Prostate gland (tissue), 2 donors: Measurements from ENCODE around the gene KCNN3. TPM values are rescaled to one million over a fixed set of nuclear protein-coding genes. Genes with fewer than 3 reads are reported as not detected.

Experiments
- DNase-seq: peaks from one replicate; pipeline ENCODE4 v3.0.0-alpha.2; 2019; ENCODE audit warnings: low spot score
- H3K27ac ChIP-seq, 2 donors: fragments of 200-600 bp; sonication (generic); 2 replicates each; pipeline ENCODE4 v1.5.1; 2017 to 2019
- H3K27me3 ChIP-seq: fragments of 200-600 bp; sonication (generic); replicated peaks from 2 replicates; pipeline ENCODE4 v1.5.1; 2019; ENCODE audit not compliant: insufficient read depth
- H3K36me3 ChIP-seq, 2 donors: fragments of 200-600 bp; sonication (generic); 1 replicate in 1 of 2; 2 replicates in 1 of 2; pipeline versions ENCODE4 v1.5.1 to v1.8.1; 2017 to 2019
- H3K4me1 ChIP-seq: fragments of 200-600 bp; sonication (generic); replicated peaks from 2 replicates; pipeline ENCODE4 v1.5.1; 2019
- H3K4me3 ChIP-seq, 2 donors: fragments of 200-600 bp; sonication (generic); 2 replicates each; pipeline ENCODE4 v1.5.1; 2017 to 2019
- H3K9me3 ChIP-seq: fragments of 200-600 bp; sonication (generic); 2 replicates; pipeline ENCODE4 v1.5.1; 2017
- POLR2A ChIP-seq: fragments of 450-650 bp; IDR thresholded peaks from one replicate; pipeline ENCODE4 v1.6.1; 2016; ENCODE audit warnings: antibody characterized with exemption, mild to moderate bottlenecking
- POLR2AphosphoS5 ChIP-seq: sonication (generic); formaldehyde crosslinking; IDR thresholded peaks from one replicate; pipeline ENCODE4 v1.6.1; 2017; ENCODE audit warnings: antibody characterized with exemption
- WGBS: methylation state at CpG from one replicate; pipeline ENCODE4 v1.1.5; 2018; 5-methylcytosine and 5-hydroxymethylcytosine counted together
- intact Hi-C: fragments of 100-400 bp; cut with DNase I; formaldehyde crosslinking; loops from one replicate; pipeline ENCODE4 v1.14.2; 2022
- total RNA-seq, 2 donors: library from RNA; depleted of rRNA; stranded (reverse); fragments of >200 nt; gene quantifications; one replicate each; pipeline ENCODE4 v1.1.0, GENCODE V29; 2016
- TF ChIP-seq, protein P1 (sequence below), 4 experiments: fragments of 200-600 bp in 2 of 4; fragments of 450-650 bp in 2 of 4; sonication (generic) in 2 of 4; IDR thresholded peaks; 1 replicate in 3 of 4; 2 replicates in 1 of 4; pipeline ENCODE4 v1.5.1; 2016 to 2019; ENCODE audit warnings: antibody characterized with exemption in 4 of 4, mild to moderate bottlenecking in 2 of 4, moderate library complexity in 2 of 4

KCNN3 gene
- total RNA-seq, 2 donors from 2014 or later = 1.2 to 3.0 TPM

DNA sequence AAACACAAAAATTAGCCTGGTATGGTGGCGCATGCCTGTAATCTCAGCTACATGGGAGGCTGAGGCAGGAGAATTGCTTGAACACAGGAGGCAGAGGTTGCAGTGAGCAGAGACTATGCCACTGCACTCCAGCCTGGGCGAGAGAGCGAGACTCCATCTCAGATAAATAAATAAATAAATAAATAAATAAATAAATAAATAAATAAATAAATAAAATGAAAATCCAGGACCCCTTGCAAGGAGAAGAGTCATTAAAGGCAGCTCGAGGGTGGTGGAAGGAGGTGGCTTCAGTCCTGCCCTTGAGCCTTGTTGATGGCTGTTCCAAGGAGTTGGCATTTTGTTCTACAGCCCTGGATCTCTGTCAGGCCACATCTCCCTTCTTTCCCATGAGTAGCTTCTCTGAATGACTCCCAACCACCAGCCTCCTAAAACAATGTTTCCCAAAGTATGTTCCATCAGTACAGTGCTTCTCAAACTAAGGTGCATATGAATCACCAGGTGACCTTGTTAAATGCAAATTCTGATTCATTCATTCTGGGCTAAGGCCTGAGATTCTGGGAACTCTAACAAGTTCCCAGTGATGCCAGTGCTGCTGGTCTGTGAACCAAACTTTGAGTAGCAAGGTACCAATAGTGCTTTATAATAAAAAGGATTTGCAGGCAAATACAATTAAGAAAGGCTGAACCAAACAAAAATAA is 99.0 kb downstream of the KCNN3 start:
- intact Hi-C loops = no loop called here
- no peaks in the 10 kb centered on the region for H3K4me1 ChIP-seq
- no peaks in the 10 kb centered on the region for H3K27me3 ChIP-seq
- TF ChIP-seq POLR2AphosphoS5 (no peak), POLR2A (no peak)
- TF ChIP-seq, protein P1, sequence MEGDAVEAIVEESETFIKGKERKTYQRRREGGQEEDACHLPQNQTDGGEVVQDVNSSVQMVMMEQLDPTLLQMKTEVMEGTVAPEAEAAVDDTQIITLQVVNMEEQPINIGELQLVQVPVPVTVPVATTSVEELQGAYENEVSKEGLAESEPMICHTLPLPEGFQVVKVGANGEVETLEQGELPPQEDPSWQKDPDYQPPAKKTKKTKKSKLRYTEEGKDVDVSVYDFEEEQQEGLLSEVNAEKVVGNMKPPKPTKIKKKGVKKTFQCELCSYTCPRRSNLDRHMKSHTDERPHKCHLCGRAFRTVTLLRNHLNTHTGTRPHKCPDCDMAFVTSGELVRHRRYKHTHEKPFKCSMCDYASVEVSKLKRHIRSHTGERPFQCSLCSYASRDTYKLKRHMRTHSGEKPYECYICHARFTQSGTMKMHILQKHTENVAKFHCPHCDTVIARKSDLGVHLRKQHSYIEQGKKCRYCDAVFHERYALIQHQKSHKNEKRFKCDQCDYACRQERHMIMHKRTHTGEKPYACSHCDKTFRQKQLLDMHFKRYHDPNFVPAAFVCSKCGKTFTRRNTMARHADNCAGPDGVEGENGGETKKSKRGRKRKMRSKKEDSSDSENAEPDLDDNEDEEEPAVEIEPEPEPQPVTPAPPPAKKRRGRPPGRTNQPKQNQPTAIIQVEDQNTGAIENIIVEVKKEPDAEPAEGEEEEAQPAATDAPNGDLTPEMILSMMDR (IDR thresholded peaks at IDR 0.05) = no peak
- no peaks in the 10 kb centered on the region for H3K36me3 ChIP-seq
- H3K27ac ChIP-seq = no peak overlapping the region
- 88% methylated on average over 4 of the region's 4 CpGs for WGBS
- no peak overlapping the region for H3K4me3 ChIP-seq
- no peak for DNase-seq
- H3K9me3 ChIP-seq = no peaks in the 10 kb centered on the region

DNA sequence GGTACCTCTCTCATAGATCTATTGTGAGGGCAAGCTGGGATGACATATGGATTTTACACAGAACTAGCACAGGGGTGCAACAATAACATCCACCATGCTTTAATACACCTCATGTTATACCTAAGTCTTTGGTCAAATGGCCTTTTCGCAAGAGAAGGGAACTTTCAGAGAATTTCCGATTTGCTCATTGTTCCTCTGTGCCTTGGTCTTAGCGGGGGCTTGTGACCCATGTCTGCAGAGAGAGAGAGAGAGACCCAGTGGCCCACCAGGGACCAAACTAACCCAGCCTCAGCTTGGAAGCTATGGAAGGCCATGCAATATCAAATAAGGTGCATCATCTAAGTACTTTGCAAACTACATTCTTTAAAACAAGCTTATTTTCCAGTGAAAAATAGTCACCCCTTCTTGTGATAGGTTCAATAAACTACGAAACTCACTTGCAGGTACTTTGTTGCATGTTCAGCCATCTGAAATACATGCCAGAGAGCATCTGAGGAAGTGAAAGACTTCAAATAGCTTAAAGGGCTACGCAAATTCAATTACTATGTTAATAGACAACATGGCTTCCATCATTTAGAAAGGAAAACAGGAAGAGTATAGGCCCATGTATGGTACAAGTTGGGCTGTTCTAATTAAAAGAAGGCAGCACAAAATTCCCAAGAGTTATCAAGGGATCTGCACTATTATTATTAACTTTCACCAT is 100.7 kb downstream of the KCNN3 start:
- H3K27me3 ChIP-seq = no peaks in the 10 kb centered on the region
- TF ChIP-seq POLR2AphosphoS5 (no peak), POLR2A (no peak)
- TF ChIP-seq, protein P1 (IDR thresholded peaks at IDR 0.05) = no peak
- H3K9me3 ChIP-seq = no peaks in the 10 kb centered on the region
- no peak overlapping the region for H3K27ac ChIP-seq
- H3K4me3 ChIP-seq = no peak overlapping the region
- intact Hi-C loops = no loop called here
- WGBS = 97% methylated on average over 5 of the region's 5 CpGs
- DNase-seq = no peak
- no peaks in the 10 kb centered on the region for H3K4me1 ChIP-seq
- no peaks in the 10 kb centered on the region for H3K36me3 ChIP-seq

DNA sequence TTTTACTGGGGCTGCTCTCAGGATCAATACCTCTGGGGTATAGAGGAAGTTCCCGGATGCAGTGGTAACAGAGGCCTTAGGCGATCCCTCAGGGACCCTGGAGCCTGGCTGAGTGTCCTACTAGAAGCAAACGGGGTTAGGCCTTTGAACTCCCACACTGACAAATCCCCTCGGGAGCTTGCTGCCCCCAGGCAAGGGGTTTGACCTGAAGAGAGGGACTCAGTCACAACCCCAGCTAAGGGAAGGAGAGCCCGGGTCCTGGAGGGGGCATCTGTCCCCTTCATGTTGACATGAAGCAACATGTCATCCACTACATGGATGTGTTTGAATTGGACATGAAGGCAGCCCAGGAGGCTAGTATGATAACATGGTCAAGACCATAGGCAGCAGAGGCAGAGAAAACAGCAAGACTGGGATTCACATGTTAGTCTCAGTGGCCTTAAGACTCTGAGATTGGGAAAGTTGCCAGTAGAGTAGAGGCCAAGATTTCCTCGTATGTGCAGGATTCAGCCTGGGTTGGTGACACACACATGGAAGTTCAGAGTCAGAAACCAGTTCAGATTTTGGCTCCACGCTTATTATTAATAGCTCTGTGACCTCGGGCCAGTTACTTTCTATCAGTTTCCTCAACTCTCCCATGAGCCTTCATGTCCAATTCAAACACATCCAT is 101.5 kb downstream of the KCNN3 start:
- DNase-seq = no peak
- intact Hi-C loops = no loop called here
- Histone ChIP-seq H3K27ac (no peak overlapping the region), H3K4me3 (no peak overlapping the region), H3K4me1 (no peaks in the 10 kb centered on the region), H3K27me3 (no peaks in the 10 kb centered on the region), H3K9me3 (no peaks in the 10 kb centered on the region), H3K36me3 (no peaks in the 10 kb centered on the region)
- TF ChIP-seq, protein P1 (IDR thresholded peaks at IDR 0.05) = no peak
- TF ChIP-seq POLR2AphosphoS5 = no peak
- TF ChIP-seq POLR2A = no peak
- 73% methylated on average over 8 of the region's 8 CpGs for WGBS

DNA sequence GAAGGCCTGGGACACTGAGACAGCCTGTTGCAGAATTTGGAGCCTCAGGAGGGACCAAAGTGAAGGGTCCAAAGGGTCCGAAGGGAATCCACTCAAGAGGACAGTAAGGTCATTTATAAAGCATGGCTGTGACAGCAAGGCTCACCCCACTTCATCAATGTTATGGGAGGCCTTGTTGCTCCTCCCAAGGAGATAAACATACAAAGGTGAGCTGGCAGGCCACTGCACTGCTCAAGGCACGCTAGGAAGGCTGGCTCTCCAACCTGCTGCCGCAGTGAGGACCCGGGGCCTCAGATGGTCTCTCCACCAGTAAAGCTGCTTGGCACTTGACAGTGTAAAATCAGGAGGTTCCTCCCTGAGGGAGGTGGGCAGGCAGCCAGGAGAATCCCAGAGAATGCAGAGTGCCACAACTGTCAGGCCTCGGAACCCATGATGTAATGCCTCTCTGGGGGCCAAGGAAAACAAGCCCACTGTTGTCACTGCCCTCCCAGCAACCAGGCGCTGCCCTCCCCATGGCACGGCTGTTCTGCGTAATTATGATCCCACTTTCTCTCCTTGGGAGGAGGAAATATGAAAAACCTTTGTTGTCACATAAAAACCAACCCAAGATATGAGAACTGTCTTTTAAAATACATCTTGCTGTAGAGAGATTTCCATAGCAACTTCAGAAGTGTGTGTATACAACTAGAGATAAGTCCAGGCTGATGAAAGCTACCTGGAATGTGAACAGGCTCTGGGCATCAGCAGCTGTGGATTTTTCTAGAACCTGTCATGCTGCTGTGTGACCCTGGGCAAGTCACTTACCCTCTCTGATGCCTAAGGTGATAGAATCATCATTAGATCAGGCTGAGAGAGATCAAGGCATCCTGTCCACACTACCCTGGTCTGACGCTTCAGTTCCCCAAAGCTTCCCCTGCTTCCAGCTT is 102.5 kb downstream of the KCNN3 start:
- DNase-seq = no peak
- no peaks in the 10 kb centered on the region for H3K36me3 ChIP-seq
- no peaks in the 10 kb centered on the region for H3K27me3 ChIP-seq
- intact Hi-C loops = no loop called here
- WGBS = 51% methylated on average over 9 of the region's 9 CpGs
- H3K4me1 ChIP-seq = no peaks in the 10 kb centered on the region
- no peaks in the 10 kb centered on the region for H3K9me3 ChIP-seq
- H3K4me3 ChIP-seq = no peak overlapping the region
- H3K27ac ChIP-seq = no peak overlapping the region
- TF ChIP-seq POLR2AphosphoS5 = no peak
- TF ChIP-seq, protein P1 (IDR thresholded peaks at IDR 0.05) = no peak
- TF ChIP-seq POLR2A = no peak
